AG04449 (cell line): ENCODE measurements around the gene ATP2C1.
"Not testable (repeated sequence)": the region's sequence is repeated elsewhere in the genome, so short reads cannot be mapped to it uniquely, and the experiment has no call there.

Experiments used
- CTCF ChIA-PET: fragments of 350-600 bp; formaldehyde crosslinking; extraction: SDS; loops from one replicate; lab custom pipeline; 2021; ENCODE audit warnings: antibody characterized with exemption; lab: Yijun Ruan, JAX
- POLR2A ChIA-PET: fragments of 400-600, 350-600 bp; formaldehyde crosslinking; extraction: SDS; loops from one replicate; lab custom pipeline; 2020; ENCODE audit warnings: antibody characterized with exemption, inconsistent platforms; lab: Yijun Ruan, JAX
- DNase-seq: peaks from one replicate; pipeline ENCODE4 v3.0.0-alpha.2; 2010; ENCODE audit warnings: low read depth, low spot score
- H3K4me3 ChIP-seq: 2 replicates; pipeline ENCODE4 v1.5.1; 2011; ENCODE audit warnings: low read depth, mild to moderate bottlenecking, control low read depth, low read length
- CTCF ChIP-seq: IDR thresholded peaks from one replicate; pipeline ENCODE4 v1.5.1; 2011; ENCODE audit warnings: mild to moderate bottlenecking, moderate library complexity, low read length, control low read depth, inconsistent platforms; ENCODE audit not compliant: insufficient read depth; ENCODE audit errors: missing control alignments

Gene ATP2C1

DNA sequence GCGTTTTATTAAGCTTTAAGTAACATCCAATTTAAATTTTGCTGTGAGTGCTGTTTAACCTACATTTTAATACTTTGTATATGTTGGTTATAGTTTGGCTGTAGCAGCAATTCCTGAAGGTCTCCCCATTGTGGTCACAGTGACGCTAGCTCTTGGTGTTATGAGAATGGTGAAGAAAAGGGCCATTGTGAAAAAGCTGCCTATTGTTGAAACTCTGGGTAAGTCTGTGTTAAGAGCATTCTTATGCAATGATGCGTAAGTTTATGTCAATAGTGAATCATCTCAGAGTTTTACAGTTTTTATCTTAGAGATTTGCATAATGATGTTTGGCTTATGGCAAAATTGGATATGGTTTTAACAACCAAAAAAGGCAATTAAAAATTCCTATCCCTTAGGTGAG is 70.0 kb downstream of the ATP2C1 start:
- CTCF ChIA-PET, result interaction anchor here (1.8 kb wide), 1 partner anchor 11 kb away, joined by 5 read pairs; no protein-coding TSS in a partner anchor
- POLR2A ChIA-PET, result no interaction called here
- peak; percentile 79 for DNase-seq
- no peak overlapping the region for H3K4me3 ChIP-seq
- no peak for TF ChIP-seq CTCF

DNA sequence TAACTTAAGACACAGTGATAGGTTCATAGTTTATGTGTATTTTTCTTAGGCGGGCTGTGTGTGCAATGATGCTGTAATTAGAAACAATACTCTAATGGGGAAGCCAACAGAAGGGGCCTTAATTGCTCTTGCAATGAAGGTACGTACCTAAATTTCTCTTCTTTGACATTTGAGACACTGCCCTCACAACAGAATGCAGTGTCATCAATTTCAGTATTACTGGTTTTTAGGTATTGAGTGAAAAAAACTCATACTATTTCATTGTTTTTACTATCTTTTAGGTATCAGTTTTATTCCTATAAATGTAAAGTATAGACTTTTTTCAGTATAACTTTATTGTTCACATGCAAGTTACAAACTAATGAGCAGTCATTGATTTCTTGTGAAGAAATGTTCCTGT is 73.4 kb downstream of the ATP2C1 start:
- no peak for TF ChIP-seq CTCF
- DNase-seq, result no peak
- no peak overlapping the region for H3K4me3 ChIP-seq
- ChIA-PET POLR2A (no interaction called here), CTCF (interaction anchor here (1.1 kb wide), 1 partner anchor 74 kb away, joined by 4 read pairs; no protein-coding TSS in a partner anchor)

DNA sequence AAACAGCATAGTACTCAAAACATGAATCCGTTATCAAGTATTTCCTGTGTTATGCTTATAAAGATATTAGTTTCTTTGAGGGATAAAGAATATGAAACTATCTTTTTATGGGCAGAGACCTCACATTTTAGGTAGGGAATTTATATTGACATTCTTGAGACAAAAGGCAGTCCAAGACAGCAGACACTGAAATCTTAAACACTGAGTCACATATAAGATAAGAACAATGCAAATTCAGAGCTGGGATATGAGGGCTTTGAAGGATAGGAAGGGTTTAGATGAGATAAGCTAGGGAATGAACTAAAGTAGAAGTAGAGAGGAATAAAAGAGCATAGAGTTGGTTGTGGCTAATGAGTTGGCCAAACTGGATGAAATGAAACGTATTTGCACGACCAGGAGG is 74.3 kb downstream of the ATP2C1 start:
- CTCF ChIA-PET, result no interaction called here
- DNase-seq, result no peak
- no peak for TF ChIP-seq CTCF
- POLR2A ChIA-PET, result no interaction called here
- no peak overlapping the region for H3K4me3 ChIP-seq

DNA sequence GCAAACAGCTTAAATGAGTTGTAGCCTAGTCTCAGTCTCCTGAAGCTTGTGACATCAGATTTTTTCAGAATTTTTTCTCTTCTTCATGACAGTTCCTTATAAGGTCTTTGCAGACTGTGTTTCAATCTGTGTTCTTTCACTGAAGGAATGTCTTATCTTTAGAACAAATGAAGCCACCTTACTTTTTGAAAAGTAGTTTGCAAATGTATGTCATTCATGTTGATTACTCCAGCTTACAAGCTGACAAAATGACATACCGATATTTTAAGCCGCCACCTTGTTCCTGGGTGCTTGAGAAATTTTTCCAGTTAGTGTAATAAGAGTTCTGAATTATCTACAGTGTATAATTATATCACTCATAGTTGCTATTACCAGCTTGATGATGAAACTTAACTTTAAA is 75.7 kb downstream of the ATP2C1 start:
- ChIA-PET CTCF (no interaction called here), POLR2A (no interaction called here)
- no peak for DNase-seq
- no peak for TF ChIP-seq CTCF
- H3K4me3 ChIP-seq, result no peak overlapping the region

DNA sequence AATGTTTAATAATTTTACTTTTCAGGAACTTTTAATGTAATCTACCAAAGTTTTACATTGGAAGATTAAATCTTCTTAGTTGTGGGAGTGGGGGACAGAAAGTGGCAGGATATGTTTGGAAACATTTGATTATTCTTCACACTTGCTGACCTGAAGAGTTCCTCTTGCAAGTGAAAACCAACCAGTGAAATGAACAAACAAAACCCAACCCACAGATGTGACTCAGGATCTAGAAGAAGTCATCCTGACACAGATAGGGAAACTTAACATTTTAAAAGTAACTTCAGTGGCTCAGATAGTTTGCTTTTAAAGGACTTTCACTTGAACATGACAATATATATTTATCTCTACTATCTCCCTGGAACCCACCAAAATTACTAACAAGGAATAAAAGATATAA is 77.3 kb downstream of the ATP2C1 start:
- no peak for TF ChIP-seq CTCF
- ChIA-PET POLR2A (no interaction called here), CTCF (no interaction called here)
- H3K4me3 ChIP-seq, result no peak overlapping the region
- no peak for DNase-seq

- H3K4me3 ChIP-seq, DNase-seq, CTCF ChIA-PET, POLR2A ChIA-PET: not testable (repeated sequence)
Measured at GRCh38 chr3:130972592-130972991, 78.7 kb downstream of the ATP2C1 start.

DNA sequence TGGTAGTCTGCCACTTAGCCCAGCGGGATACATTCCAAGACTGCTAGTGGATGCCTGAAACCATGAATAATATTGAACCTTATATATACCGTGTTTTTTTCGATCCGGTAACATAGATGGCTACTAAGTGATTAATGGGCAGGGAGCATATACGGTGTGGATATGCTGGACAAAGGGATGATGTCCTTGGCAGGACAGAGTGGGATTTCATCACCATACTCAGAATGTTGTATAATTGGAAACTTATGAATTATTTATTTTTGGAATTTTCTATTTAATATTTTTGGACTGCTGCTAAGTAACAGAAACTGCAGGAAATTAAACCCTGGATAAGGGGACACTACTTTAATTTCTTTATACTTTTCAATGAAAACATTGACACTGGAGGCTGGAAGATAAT is 79.5 kb downstream of the ATP2C1 start:
- CTCF ChIA-PET, result interaction anchor here (1.1 kb wide), 1 partner anchor 10 kb away, joined by 5 read pairs; no protein-coding TSS in a partner anchor
- POLR2A ChIA-PET, result no interaction called here
- no peak for TF ChIP-seq CTCF

More for the DNA sequence above, 79.5 kb downstream of the ATP2C1 start:
- DNase-seq, result no peak
- H3K4me3 ChIP-seq, result no peak overlapping the region
